ENCODE results near the gene SPATA7. TPM values are rescaled to one million over a fixed set of nuclear protein-coding genes. Genes with fewer than 3 reads are reported as not detected.

SPATA7 gene, protein sequence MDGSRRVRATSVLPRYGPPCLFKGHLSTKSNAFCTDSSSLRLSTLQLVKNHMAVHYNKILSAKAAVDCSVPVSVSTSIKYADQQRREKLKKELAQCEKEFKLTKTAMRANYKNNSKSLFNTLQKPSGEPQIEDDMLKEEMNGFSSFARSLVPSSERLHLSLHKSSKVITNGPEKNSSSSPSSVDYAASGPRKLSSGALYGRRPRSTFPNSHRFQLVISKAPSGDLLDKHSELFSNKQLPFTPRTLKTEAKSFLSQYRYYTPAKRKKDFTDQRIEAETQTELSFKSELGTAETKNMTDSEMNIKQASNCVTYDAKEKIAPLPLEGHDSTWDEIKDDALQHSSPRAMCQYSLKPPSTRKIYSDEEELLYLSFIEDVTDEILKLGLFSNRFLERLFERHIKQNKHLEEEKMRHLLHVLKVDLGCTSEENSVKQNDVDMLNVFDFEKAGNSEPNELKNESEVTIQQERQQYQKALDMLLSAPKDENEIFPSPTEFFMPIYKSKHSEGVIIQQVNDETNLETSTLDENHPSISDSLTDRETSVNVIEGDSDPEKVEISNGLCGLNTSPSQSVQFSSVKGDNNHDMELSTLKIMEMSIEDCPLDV
- total RNA-seq (2021): 5.2 and 6.2 TPM in 2 replicates
- Bru-seq, nascent RNA: percentile 58 among the genes with signal in this experiment
- BruChase-seq, experiment 1, labeled RNA remaining after a 2-hour chase: percentile 54 among the genes with signal in this experiment
- percentile 44 among the genes with signal in this experiment for BruChase-seq, experiment 2, labeled RNA remaining after a 6-hour chase
- long read RNA-seq, partial matches to known transcripts: 0 of 12 reads
- long read RNA-seq, other reads (novel, unspliced or antisense): 4 of 12 reads

GRCh38 chr14:88385212-88386101 is at the start of gene SPATA7:
Gene SPATA7 (plus strand): TSS chr14:88385657. CDS start chr14:88385819, 162 bp downstream.
- H3K4me3 ChIP-seq (ENCODE audit: low read depth, low read length, poor library complexity, severe bottlenecking): peak within 1 kb of the TSS; percentile 79
- TF ChIP-seq EZH2 (IDR thresholded peaks at IDR 0.05; ENCODE audit: borderline replicate concordance, low read depth, low read length, poor library complexity, severe bottlenecking): no peak
- TF ChIP-seq CTCF (conservative IDR thresholded peaks at IDR 0.05; ENCODE audit: low read depth, low read length): no peak
- H3K9me3 ChIP-seq (ENCODE audit: low read depth, low read length, poor library complexity, severe bottlenecking): no peaks in the 10 kb centered on the region
- no TSS peak for BruUV-seq (replicated peaks)
- no peaks in the 10 kb centered on the region for H3K36me3 ChIP-seq (ENCODE audit: insufficient read depth, low read length, poor library complexity, severe bottlenecking)
- ChIA-PET CTCF (interaction anchor here (1.6 kb wide), 1 partner anchor 196 kb away, joined by 5 read pairs; no protein-coding TSS in a partner anchor), POLR2A (ENCODE audit: low non-redundant PET) (no interaction called here)
- peak; percentile 92 for DNase-seq (ENCODE audit: low spot score)
- intact Hi-C loops (cut with micrococcal nuclease; ENCODE audit: unreplicated experiment): no loop called here
- H3K4me1 ChIP-seq (ENCODE audit: insufficient read depth, low read length, poor library complexity, severe bottlenecking): peaks cover 12% of the 10 kb centered on the region
- peak within 1 kb of the TSS; percentile 48 for H3K27ac ChIP-seq (ENCODE audit: low read depth, low read length, poor library complexity, severe bottlenecking)
- H3K27me3 ChIP-seq (replicated peaks; ENCODE audit: insufficient read depth, low read depth, low read length, poor library complexity): peaks cover 12% of the 10 kb centered on the region

- BruUV-seq (replicated peaks): no TSS peak
- no peaks in the 10 kb centered on the region for H3K4me1 ChIP-seq (ENCODE audit: insufficient read depth, low read length, poor library complexity, severe bottlenecking)
- no peak overlapping the region for H3K4me3 ChIP-seq (ENCODE audit: low read depth, low read length, poor library complexity, severe bottlenecking)
- no peaks in the 10 kb centered on the region for H3K36me3 ChIP-seq (ENCODE audit: insufficient read depth, low read length, poor library complexity, severe bottlenecking)
- no peak overlapping the region for H3K27ac ChIP-seq (ENCODE audit: low read depth, low read length, poor library complexity, severe bottlenecking)
- H3K9me3 ChIP-seq (ENCODE audit: low read depth, low read length, poor library complexity, severe bottlenecking): no peaks in the 10 kb centered on the region
- TF ChIP-seq CTCF (conservative IDR thresholded peaks at IDR 0.05; ENCODE audit: low read depth, low read length) (no peak), EZH2 (IDR thresholded peaks at IDR 0.05; ENCODE audit: borderline replicate concordance, low read depth, low read length, poor library complexity, severe bottlenecking) (no peak)
- intact Hi-C loops (cut with micrococcal nuclease; ENCODE audit: unreplicated experiment): no loop called here
- ChIA-PET POLR2A (ENCODE audit: low non-redundant PET) (no interaction called here), CTCF (no interaction called here)
- DNase-seq (ENCODE audit: low spot score): no peak
- peaks cover 19% of the 10 kb centered on the region for H3K27me3 ChIP-seq (replicated peaks; ENCODE audit: insufficient read depth, low read depth, low read length, poor library complexity)
Observed at GRCh38 chr14:88340357-88340756, 45.1 kb upstream of the SPATA7 start.

DNA sequence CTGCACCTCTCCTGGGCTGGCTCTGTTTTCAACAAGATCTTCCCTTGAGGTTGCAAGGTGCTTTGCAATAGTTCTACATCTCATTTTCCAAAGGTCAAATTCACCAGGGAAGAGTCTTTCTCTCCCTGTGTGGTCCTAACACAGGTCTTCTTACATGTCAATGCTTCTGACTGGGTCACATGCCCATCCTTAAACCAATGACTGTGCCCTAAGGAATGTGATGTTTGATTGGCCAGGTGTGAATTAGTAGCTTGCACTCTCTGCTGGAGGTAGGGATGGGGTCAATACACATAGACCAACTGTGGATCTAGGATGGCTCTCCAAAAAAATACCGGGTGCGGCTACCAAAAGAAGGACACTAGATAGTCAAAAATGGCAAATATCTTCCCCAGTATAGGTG is 42.5 kb upstream of the SPATA7 start:
- peaks cover 12% of the 10 kb centered on the region for H3K27me3 ChIP-seq (replicated peaks; ENCODE audit: insufficient read depth, low read depth, low read length, poor library complexity)
- no peak overlapping the region for H3K4me3 ChIP-seq (ENCODE audit: low read depth, low read length, poor library complexity, severe bottlenecking)
- intact Hi-C loops (cut with micrococcal nuclease; ENCODE audit: unreplicated experiment): no loop called here
- no peak overlapping the region for H3K27ac ChIP-seq (ENCODE audit: low read depth, low read length, poor library complexity, severe bottlenecking)
- POLR2A ChIA-PET (ENCODE audit: low non-redundant PET): no interaction called here
- DNase-seq (ENCODE audit: low spot score): no peak
- no peaks in the 10 kb centered on the region for H3K9me3 ChIP-seq (ENCODE audit: low read depth, low read length, poor library complexity, severe bottlenecking)
- no peaks in the 10 kb centered on the region for H3K36me3 ChIP-seq (ENCODE audit: insufficient read depth, low read length, poor library complexity, severe bottlenecking)
- no TSS peak for BruUV-seq (replicated peaks)
- CTCF ChIA-PET: no interaction called here
- TF ChIP-seq CTCF (conservative IDR thresholded peaks at IDR 0.05; ENCODE audit: low read depth, low read length) (no peak), EZH2 (IDR thresholded peaks at IDR 0.05; ENCODE audit: borderline replicate concordance, low read depth, low read length, poor library complexity, severe bottlenecking) (no peak)
- no peaks in the 10 kb centered on the region for H3K4me1 ChIP-seq (ENCODE audit: insufficient read depth, low read length, poor library complexity, severe bottlenecking)

All from A673 (cell line).